CD1c-positive myeloid dendritic cell (primary cell): ENCODE measurements around the gene CCR9.
"Not testable (repeated sequence)": the region's sequence is repeated elsewhere in the genome, so short reads cannot be mapped to it uniquely, and the experiment has no call there.

Source experiments
- DNase-seq: peaks from one replicate; pipeline ENCODE4 v3.0.0-alpha.2; 2016; ENCODE audit errors: extremely low spot score

CCR9 gene

GRCh38 chr3:45885979-45886705 is at the start of gene CCR9:
CCR9 (plus strand) TSS chr3:45886543; CDS start chr3:45894934, 8,391 bp downstream.
- DNase-seq, result no peak

GRCh38 chr3:45838466-45838865 is 47.9 kb upstream of the CCR9 start:
- no peak for DNase-seq

GRCh38 chr3:45841420-45841756 is 45.0 kb upstream of the CCR9 start:
- DNase-seq, result peak; percentile 60

GRCh38 chr3:45841757-45842491 is 44.4 kb upstream of the CCR9 start, which contains the start of gene LZTFL1:
LZTFL1 (minus strand) TSS chr3:45842119; CDS start chr3:45841991, 128 bp downstream.
- DNase-seq, result peak; percentile 99

GRCh38 chr3:45842851-45843625 is 43.3 kb upstream of the CCR9 start:
- no peak for DNase-seq

- DNase-seq, result no peak
These were observed 41.7 kb upstream of the CCR9 start for GRCh38 chr3:45844616-45845015.

GRCh38 chr3:45848392-45848791 is 38.0 kb upstream of the CCR9 start:
- no peak for DNase-seq

- no peak for DNase-seq
These were observed 33.5 kb upstream of the CCR9 start for GRCh38 chr3:45852828-45853227.

- not testable (repeated sequence) for DNase-seq
These were observed 30.0 kb upstream of the CCR9 start for GRCh38 chr3:45856323-45856722.

GRCh38 chr3:45857024-45857423 is 29.3 kb upstream of the CCR9 start:
- DNase-seq, result not testable (repeated sequence)

- peak; percentile 4 for DNase-seq
These were observed 27.4 kb upstream of the CCR9 start for GRCh38 chr3:45858809-45859543.

- DNase-seq, result no peak
These were observed 25.9 kb upstream of the CCR9 start for GRCh38 chr3:45860481-45860880.

- no peak for DNase-seq
These were observed 25.2 kb upstream of the CCR9 start for GRCh38 chr3:45861043-45861719.

- peak; percentile 12 for DNase-seq
These were observed 21.4 kb upstream of the CCR9 start for GRCh38 chr3:45864760-45865519.

GRCh38 chr3:45865563-45865962 is 20.8 kb upstream of the CCR9 start:
- peak; percentile 3 for DNase-seq

- DNase-seq, result no peak
These were observed 18.1 kb upstream of the CCR9 start for GRCh38 chr3:45868213-45868612.

GRCh38 chr3:45868650-45869049 is 17.7 kb upstream of the CCR9 start:
- no peak for DNase-seq

GRCh38 chr3:45869638-45870037 is 16.7 kb upstream of the CCR9 start:
- DNase-seq, result no peak

GRCh38 chr3:45870099-45870498 is 16.2 kb upstream of the CCR9 start:
- DNase-seq, result peak; percentile 42

GRCh38 chr3:45871780-45872179 is 14.6 kb upstream of the CCR9 start:
- no peak for DNase-seq
